OCI-LY7 (cell line): ENCODE data around the gene BBS9.

Source experiments
- CTCF ChIP-seq: fragments of 200-600 bp; sonication (generic); conservative IDR thresholded peaks from 2 replicates; pipeline ENCODE4 v1.5.1; 2014; ENCODE audit warnings: mild to moderate bottlenecking, antibody characterized with exemption, low read length, moderate library complexity, mixed read lengths
- EZH2phosphoT487 ChIP-seq: fragments of 200-600 bp; sonication (generic); IDR thresholded peaks from 2 replicates; pipeline ENCODE4 v1.6.1; 2018; ENCODE audit warnings: low read depth, borderline replicate concordance, mild to moderate bottlenecking, mixed run types, antibody characterized with exemption, low read length, moderate library complexity, mixed read lengths

GRCh38 chr7:33325754-33326484 is 196.6 kb downstream of the BBS9 start:
- TF ChIP-seq CTCF (no peak), EZH2phosphoT487 (no peak)
